GM18526 (cell line): ENCODE measurements around the gene DHX15.

Experiments
- POLR2A ChIP-seq: IDR thresholded peaks from 3 replicates; pipeline ENCODE4 v1.6.1; 2011; ENCODE audit not compliant: insufficient read length; ENCODE audit errors: extremely low read depth

The DHX15 gene

DNA sequence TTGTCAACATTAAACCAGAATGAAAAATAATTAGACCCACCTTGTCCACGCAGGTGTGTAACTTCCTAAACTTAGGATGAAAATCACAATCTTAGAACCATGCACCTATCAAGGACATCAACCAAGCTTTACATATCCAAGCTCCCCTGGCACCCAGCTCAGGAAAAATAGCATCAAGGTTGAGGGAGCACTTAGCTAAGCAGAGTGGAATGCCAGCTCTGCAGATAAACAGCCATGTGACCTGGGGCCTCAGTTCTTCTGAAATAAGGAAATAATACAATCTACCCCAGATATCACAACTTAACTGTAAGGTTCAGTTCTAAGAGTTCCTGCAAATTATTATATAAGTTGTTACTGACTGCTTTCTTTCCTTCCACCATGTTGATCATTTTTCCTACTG lies 64.7 kb downstream of the DHX15 start:
- TF ChIP-seq POLR2A = no peak

DNA sequence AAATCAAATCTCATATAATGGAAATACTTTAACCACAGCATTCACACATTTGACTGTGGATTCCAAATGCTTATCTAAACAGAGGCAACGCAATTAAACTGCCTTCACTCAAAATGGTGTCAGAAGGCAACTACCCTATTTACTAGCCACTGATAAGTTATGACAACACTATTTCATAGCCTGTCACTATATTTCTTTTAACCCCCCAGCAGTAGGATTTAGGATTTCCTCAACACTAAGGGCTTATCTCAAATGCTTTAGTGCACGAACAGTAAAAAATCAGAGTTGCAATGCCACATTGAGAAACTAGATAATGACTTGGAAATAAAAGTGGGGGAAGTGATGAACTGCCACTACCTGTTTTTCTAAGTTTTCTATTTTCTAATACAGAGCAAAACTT lies 66.7 kb downstream of the DHX15 start:
- no peak for TF ChIP-seq POLR2A

DNA sequence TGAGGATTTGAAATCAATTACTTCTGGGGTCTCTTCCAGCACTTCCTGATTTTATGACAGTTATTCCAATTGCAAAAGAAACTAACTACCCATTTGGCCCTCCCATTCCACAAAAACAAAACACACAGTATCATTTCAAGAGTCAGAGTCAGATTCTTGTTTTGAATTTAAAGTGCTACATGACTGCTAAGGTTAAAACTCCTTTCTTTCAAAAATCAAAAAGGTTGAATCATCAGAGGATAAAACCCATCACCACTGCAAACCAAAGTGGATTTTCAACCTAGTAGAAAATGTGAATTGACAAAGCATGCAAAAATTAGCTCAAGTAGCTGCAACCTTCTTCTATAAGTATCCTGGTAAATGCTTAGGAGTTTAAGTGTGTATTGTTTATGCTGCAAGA lies 67.4 kb downstream of the DHX15 start:
- no peak for TF ChIP-seq POLR2A

DNA sequence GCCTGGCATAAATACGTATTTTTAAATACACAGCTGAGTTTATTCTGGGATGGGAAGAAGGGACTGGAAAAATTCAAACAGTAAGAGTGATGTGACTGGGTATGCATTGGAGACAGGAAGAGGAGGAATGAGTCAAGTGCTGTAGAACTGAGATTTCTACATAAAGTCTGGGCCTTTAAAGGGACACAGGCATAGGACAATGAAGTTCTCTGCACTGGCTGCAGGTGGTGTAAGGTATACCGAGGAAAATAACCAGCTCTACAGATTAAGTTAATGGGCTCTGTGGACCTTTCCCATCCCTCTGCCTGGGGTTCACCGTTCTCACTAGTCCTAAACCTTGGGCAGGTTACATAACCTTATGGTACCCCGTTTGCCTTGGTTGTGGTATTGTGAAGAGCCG lies 68.7 kb downstream of the DHX15 start:
- TF ChIP-seq POLR2A = no peak

DNA sequence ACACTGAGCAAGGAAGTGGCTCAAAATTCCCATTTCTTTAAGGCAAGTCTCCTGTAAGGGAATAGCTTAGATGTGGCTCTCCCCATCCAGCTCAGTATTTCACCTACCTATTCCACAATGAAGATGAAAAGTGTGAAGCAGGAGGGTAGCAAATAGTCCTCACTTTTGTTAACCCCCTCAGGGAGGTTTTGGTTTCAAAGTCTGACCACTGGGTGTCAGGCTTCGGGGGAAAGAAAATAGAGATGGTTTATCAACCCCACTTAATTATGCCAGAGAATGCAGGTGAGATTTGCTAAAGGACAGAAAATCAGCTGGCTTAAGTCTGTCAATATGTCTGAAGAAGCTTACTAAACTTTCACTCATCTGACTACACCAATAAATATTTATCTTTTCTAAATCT lies 69.5 kb downstream of the DHX15 start:
- no peak for TF ChIP-seq POLR2A

DNA sequence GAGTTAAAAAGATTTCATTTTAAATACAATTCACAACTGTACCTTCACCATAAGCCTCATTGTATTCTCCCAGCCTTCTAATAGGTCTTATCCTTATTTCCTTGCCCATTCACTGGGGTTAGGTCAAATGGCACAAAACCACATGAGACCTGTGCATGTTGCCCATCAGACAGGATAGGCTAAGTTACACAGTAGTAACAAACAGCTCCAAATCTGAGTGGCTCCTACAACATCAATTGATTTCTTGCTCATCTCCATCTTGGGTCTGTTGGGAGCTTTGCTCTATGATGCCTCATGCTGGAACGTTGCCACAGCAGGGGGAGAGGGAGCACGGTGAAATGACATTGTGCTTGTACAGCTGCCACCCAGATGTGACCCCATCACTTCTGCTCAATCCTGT lies 70.6 kb downstream of the DHX15 start:
- no peak for TF ChIP-seq POLR2A

DNA sequence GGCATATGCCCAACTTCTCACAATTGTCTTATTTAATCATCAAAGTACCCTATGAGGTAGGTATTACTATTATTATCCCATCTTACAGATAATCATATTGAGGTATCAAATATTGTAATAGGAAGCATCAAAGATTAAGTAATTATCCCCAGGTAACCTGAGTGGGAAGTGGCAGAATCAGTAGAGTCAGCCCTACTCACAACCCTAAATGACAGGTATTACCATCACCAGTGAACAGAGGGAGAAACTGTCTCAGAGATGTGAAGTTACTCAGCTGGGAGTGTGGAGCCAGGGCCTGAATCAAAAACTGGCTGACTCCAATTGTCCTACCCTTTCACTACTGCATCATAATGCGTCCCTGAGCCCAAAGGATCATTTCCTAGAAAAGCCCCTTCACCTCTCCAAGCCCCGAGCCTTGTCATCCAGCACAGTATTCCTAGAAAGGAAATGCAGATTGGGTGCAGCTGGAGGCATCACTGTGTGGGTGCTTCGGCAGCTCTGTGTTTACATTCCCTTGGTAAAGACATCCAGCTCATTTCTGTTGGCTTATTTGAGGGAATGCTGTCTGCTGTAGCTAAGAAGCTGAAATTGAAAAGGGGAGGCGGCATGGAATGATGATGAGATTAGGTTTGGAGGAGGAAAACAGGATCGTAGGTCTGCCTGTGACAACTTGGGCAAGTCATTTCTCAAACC lies 72.8 kb downstream of the DHX15 start:
- TF ChIP-seq POLR2A = no peak

DNA sequence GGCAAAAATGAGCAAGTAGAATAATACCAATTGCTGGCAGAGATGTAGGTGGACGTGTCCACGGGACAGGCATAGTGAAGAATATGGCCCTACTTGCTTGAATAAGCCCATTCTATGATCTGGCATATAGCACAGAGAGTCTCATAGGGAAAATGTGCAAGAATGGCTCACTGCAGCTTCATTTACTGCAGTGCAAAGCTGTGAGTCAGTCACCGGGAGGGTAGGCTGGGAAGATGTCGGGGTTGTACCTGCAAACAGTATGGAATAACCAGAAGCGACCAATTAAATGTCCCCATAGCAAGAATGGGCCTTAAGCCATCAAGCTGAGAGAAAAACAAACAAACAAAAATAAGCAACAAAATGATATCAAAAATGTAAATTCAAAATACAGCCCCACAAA lies 74.3 kb downstream of the DHX15 start:
- no peak for TF ChIP-seq POLR2A

DNA sequence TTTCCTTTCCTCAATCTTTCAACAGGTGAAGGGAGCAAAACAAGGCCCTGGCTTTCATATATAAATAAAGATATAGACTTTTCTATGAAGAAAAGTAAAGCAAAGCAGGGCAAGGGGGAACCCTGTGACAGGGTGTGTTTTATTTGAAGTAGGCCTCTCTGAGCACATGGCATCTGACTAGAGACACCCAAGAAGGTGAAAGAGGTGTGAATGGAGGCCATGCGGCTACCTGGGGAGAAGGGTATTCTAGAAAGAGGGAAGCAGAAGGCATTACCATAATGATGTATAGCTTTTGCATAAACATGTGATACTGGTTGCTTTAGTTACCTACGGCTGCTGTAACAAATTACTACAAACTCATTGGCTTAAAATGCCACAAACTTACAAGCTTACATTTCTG lies 75.8 kb downstream of the DHX15 start:
- TF ChIP-seq POLR2A = no peak

DNA sequence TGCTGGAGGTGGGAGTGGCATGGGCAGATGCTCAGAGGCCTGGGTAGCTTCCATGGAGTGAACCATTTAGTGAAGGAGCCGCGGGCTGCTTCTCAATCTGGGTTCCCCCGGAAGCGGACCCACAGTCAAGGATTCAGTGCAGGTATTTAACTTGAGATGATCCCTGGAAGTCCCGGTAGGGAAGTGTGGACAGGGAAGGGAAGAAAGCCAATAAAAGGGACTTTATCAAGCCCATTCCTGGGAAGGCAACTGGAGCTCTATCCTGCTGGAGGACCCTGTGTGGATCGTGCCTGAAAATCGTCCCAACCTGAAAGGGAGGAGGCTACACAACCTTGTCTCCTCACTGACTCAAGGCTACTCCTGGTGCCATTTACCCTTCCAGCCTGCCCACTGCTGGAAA lies 76.9 kb downstream of the DHX15 start:
- no peak for TF ChIP-seq POLR2A

DNA sequence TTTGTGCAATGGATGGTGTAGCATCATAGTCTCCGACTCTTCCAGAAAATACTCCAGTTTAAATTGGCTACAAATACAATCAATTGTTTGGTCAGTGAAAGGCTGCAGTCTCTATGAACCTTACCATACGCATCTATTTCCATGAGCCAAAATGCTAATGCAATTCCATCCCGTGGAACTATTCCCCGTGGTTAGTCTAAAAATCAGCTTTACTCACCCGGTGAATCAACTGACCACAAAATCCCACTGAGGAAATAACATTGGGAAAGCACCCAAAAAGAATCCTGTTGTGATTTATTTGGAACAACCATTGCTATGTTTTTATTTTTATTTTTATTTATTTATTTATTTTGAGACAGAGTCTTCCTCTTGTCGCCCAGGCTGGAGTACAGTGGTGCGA lies 87.1 kb downstream of the DHX15 start:
- no peak for TF ChIP-seq POLR2A

DNA sequence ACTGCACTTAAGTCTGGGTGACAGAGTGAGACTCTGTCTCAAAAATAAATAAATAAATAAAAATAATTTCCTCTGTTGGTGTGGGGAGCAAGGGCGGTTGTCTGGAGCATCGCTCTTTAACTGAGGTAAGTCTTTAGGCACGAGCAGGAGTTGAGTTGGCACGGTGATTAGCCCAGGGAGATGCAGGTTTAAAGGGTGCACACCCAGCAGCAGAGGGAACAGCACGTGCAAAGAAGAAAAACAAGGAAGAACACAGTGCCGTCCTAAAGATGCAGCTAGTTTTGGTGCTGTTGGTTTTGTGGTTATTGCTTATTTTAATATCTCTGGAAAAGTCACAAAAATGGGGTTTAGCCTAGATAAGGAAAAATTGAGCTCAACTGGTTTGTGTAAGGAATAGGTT lies 87.8 kb downstream of the DHX15 start:
- TF ChIP-seq POLR2A = no peak

DNA sequence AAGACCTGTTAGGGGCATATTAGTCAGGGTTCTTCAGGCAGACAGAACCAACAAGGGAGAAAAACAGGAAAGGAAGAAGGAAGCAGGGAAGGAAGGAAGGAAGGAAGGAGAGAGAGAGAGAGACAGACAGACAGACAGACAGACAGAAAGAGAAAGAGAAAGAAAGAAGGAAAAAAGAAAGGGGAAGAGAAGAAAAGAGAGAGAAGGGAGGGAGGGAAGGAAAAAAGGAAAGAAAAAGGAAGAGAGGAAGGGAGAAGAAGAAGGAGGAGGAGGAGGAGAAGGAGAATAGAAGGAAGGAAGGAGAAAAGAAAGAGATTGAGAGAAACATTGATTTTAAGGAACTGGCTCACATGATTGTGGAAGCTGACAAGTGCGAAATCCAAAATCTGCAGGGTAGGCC lies 89.0 kb downstream of the DHX15 start:
- no peak for TF ChIP-seq POLR2A

DNA sequence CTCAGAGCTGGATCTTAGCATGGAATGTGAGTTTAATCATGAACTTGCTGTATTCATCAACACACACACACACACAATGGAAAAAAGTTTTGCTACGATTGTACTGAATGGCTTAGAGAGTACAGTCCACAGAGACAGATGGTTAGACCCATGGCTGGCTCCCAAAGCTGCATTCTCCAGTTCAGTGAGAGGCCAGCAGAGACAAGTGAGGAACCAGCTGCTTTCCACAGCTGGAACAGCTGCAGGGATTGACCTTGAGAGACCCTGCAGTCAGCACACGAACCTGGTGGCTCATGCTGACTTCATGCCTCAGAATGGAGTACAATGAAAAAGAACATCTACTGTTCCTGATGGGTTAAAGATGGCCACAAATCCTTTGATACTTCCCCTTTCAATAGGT lies 94.5 kb downstream of the DHX15 start:
- TF ChIP-seq POLR2A = no peak

DNA sequence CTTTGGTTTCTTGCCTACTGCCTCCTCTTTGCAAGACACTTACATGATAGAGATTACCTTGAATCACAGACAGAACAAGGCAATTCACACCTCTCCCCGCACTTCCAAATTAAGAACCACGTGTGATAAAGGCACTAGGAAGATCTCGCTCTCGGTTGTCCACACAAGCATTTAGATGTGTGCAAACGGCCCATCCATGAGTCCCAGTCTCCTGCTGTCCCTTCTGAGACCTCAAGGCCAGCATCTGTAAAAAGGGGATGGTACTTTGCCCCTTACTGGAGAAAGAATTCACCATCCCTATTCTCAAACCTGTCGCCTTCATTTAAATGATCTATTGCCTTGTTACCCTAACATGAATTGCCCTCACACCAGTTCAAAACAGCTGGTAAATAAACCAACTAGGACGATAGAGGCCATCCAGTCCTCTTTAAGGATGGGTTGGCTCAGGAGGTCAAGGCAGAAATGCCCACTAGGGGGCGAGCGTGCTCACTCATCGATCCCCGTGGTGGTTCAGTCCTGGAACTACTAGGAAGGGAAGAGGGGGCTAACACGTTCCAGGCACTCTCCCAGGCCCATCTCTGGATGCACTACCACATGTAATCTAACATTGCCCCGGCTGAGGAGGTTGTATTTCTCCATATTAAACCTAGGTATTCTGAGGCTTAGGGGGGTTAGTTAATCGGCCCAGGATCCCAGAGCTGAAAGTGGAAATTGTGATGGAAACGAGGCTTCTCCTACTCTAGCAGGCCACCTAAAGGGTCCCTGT lies 95.8 kb downstream of the DHX15 start:
- TF ChIP-seq POLR2A = no peak

DNA sequence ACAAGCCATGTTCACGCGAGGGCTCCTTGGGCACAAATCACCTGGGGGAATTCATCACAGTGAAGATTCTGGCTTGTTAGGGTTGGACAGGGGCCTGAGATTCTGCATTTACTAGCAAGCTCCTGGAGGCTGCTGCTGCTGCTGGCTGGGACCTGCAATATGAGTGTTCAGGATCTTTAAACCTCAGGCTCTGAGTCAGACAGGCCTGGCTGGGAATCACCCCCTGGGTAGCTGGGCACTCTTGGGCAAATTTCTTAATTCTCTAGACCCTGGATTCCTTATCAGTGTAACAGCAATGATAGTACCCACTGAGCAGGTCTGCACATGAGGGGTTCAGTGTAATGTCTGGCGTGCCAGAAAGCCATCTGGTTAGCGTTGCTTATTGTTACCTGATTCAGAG lies 101.5 kb downstream of the DHX15 start:
- no peak for TF ChIP-seq POLR2A

DNA sequence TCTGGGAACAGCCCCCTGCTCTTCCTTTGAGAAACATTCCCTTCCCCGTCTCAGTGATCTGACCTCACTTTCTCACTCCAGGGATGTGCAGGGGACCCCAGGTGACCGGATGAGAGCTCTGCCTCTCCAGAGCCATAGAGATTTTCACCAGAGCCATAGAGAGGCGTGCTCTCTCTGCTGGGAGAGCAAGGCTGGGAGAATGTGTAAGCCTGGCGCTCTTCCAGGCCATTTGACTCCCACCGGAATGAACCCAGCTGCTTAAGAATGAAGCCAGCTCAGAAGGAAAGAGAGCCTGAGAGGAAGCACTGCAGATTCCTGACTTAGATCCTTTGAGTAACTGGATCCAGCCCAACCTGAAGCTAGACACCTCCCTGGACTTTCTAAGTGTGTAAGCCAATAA lies 106.4 kb downstream of the DHX15 start:
- no peak for TF ChIP-seq POLR2A
